C4-2B (cell line): Measurements from ENCODE around the gene GAB1.
"Not testable (repeated sequence)": the region's sequence is repeated elsewhere in the genome, so short reads cannot be mapped to it uniquely, and the experiment has no call there.

Experiments used
- ZFX ChIP-seq: fragments of 450-650 bp; IDR thresholded peaks from 2 replicates; pipeline ENCODE4 v1.6.1; 2017
- TF ChIP-seq, protein P1 (sequence below): fragments of 450-650 bp; conservative IDR thresholded peaks from 2 replicates; pipeline ENCODE4 v1.5.1; 2017; ENCODE audit warnings: mild to moderate bottlenecking

DNA sequence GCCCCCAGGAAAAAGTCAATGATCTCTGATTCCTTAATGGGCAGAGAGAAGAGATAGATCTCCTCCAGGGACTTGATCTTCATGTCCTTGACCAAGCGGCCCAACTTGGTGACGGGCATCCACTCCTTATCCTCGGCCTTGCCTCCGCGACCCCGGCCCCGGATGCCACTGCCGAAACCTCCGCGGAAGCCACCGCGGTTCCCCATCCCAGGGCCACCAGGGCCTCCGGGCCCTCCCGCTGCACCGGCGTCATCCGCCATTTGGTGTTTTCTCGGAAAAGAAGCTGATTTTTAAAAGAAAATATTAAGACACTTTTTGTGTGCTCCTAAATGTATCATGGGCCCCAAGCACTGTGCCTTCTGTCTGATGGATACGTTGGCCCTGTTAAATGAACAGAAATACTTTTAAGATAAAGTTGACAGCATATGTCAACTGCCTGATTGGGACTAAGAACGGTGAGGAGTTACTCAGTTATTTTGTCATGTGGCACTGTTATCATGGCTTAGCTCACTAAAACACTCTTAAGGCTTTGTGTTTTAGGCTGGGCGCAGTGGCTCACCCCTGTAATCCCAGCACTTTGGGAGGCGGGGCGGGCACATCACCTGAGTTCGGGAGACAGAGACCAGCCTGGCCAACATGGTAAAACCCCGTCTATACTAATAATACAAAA, 13.3 kb downstream of the GAB1 start:
- TF ChIP-seq, protein P1, sequence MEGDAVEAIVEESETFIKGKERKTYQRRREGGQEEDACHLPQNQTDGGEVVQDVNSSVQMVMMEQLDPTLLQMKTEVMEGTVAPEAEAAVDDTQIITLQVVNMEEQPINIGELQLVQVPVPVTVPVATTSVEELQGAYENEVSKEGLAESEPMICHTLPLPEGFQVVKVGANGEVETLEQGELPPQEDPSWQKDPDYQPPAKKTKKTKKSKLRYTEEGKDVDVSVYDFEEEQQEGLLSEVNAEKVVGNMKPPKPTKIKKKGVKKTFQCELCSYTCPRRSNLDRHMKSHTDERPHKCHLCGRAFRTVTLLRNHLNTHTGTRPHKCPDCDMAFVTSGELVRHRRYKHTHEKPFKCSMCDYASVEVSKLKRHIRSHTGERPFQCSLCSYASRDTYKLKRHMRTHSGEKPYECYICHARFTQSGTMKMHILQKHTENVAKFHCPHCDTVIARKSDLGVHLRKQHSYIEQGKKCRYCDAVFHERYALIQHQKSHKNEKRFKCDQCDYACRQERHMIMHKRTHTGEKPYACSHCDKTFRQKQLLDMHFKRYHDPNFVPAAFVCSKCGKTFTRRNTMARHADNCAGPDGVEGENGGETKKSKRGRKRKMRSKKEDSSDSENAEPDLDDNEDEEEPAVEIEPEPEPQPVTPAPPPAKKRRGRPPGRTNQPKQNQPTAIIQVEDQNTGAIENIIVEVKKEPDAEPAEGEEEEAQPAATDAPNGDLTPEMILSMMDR: not testable (repeated sequence)
- TF ChIP-seq ZFX: not testable (repeated sequence)
